Parathyroid adenoma (tissue), 2 donors: ENCODE data around the gene LPGAT1.

Experiments used
- H2AFZ ChIP-seq: fragments of 300-600 bp; sonication (generic); one replicate; pipeline ENCODE4 v1.7.0; 2017; ENCODE audit warnings: antibody characterized with exemption, mild to moderate bottlenecking
- H3K27ac ChIP-seq: fragments of 300-600 bp; sonication (generic); one replicate; pipeline ENCODE4 v1.7.0; 2017
- H3K27me3 ChIP-seq: fragments of 300-600 bp; sonication (generic); one replicate; pipeline ENCODE4 v1.7.0; 2017; ENCODE audit warnings: low read length; ENCODE audit not compliant: control insufficient read depth, insufficient read depth
- H3K36me3 ChIP-seq: fragments of 300-600 bp; sonication (generic); one replicate; pipeline ENCODE4 v1.7.0; 2017; ENCODE audit warnings: low read length; ENCODE audit not compliant: control insufficient read depth, insufficient read depth
- H3K4me1 ChIP-seq: fragments of 300-600 bp; sonication (generic); one replicate; pipeline ENCODE4 v1.7.0; 2017; ENCODE audit warnings: control low read depth
- H3K4me2 ChIP-seq: fragments of 300-600 bp; sonication (generic); one replicate; pipeline ENCODE4 v1.7.0; 2017; ENCODE audit warnings: low read length
- H3K4me3 ChIP-seq: fragments of 300-600 bp; sonication (generic); one replicate; pipeline ENCODE4 v1.7.0; 2017; ENCODE audit warnings: low read depth, low read length
- H3K79me2 ChIP-seq: fragments of 300-600 bp; sonication (generic); one replicate; pipeline ENCODE4 v1.7.0; 2017; ENCODE audit warnings: control low read depth
- H3K9ac ChIP-seq: fragments of 300-600 bp; sonication (generic); one replicate; pipeline ENCODE4 v1.7.0; 2017; ENCODE audit warnings: mild to moderate bottlenecking
- H3K9me3 ChIP-seq: fragments of 300-600 bp; sonication (generic); one replicate; pipeline ENCODE4 v1.7.0; 2017; ENCODE audit warnings: low read length; ENCODE audit not compliant: control insufficient read depth
- TF ChIP-seq, protein P1 (sequence below): fragments of 300-600 bp; sonication (generic); IDR thresholded peaks from one replicate; pipeline ENCODE4 v1.7.0; 2017; ENCODE audit warnings: antibody characterized with exemption, mild to moderate bottlenecking
- donor health status: primary hyperparathyroidism.

Gene LPGAT1

GRCh38 chr1:211811848-211812247, 18.7 kb downstream of the LPGAT1 start:
- Histone ChIP-seq H3K27me3 (no peaks in the 10 kb centered on the region), H3K36me3 (no peaks in the 10 kb centered on the region), H3K9ac (no peak overlapping the region), H3K79me2 (no peaks in the 10 kb centered on the region), H3K27ac (no peak overlapping the region), H2AFZ (no peak overlapping the region), H3K4me1 (no peaks in the 10 kb centered on the region), H3K4me2 (no peak overlapping the region), H3K9me3 (no peaks in the 10 kb centered on the region), H3K4me3 (no peak overlapping the region)
- TF ChIP-seq, protein P1, sequence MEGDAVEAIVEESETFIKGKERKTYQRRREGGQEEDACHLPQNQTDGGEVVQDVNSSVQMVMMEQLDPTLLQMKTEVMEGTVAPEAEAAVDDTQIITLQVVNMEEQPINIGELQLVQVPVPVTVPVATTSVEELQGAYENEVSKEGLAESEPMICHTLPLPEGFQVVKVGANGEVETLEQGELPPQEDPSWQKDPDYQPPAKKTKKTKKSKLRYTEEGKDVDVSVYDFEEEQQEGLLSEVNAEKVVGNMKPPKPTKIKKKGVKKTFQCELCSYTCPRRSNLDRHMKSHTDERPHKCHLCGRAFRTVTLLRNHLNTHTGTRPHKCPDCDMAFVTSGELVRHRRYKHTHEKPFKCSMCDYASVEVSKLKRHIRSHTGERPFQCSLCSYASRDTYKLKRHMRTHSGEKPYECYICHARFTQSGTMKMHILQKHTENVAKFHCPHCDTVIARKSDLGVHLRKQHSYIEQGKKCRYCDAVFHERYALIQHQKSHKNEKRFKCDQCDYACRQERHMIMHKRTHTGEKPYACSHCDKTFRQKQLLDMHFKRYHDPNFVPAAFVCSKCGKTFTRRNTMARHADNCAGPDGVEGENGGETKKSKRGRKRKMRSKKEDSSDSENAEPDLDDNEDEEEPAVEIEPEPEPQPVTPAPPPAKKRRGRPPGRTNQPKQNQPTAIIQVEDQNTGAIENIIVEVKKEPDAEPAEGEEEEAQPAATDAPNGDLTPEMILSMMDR: no peak

GRCh38 chr1:211811126-211811525, 19.4 kb downstream of the LPGAT1 start:
- Histone ChIP-seq H3K27me3 (no peaks in the 10 kb centered on the region), H3K36me3 (no peaks in the 10 kb centered on the region), H2AFZ (no peak overlapping the region), H3K79me2 (no peaks in the 10 kb centered on the region), H3K27ac (no peak overlapping the region), H3K9me3 (no peaks in the 10 kb centered on the region), H3K4me3 (no peak overlapping the region), H3K4me2 (no peak overlapping the region), H3K4me1 (no peaks in the 10 kb centered on the region), H3K9ac (no peak overlapping the region)
- TF ChIP-seq, protein P1: no peak

- H3K79me2 ChIP-seq: no peaks in the 10 kb centered on the region
- TF ChIP-seq, protein P1: no peak
- no peak overlapping the region for H3K9ac ChIP-seq
- no peak overlapping the region for H3K4me3 ChIP-seq
- H3K4me1 ChIP-seq: no peaks in the 10 kb centered on the region
- no peaks in the 10 kb centered on the region for H3K27me3 ChIP-seq
- no peaks in the 10 kb centered on the region for H3K36me3 ChIP-seq
- no peaks in the 10 kb centered on the region for H3K9me3 ChIP-seq
- H2AFZ ChIP-seq: no peak overlapping the region
- H3K27ac ChIP-seq: no peak overlapping the region
- H3K4me2 ChIP-seq: no peak overlapping the region
Measured at GRCh38 chr1:211808475-211808874, 22.1 kb downstream of the LPGAT1 start.

GRCh38 chr1:211804915-211805314, 25.6 kb downstream of the LPGAT1 start:
- Histone ChIP-seq H2AFZ (no peak overlapping the region), H3K9ac (no peak overlapping the region), H3K4me2 (no peak overlapping the region), H3K4me3 (no peak overlapping the region), H3K4me1 (no peaks in the 10 kb centered on the region), H3K79me2 (no peaks in the 10 kb centered on the region), H3K27me3 (no peaks in the 10 kb centered on the region), H3K9me3 (no peaks in the 10 kb centered on the region), H3K27ac (no peak overlapping the region), H3K36me3 (no peaks in the 10 kb centered on the region)
- TF ChIP-seq, protein P1: no peak

- Histone ChIP-seq H3K79me2 (no peaks in the 10 kb centered on the region), H3K9me3 (no peaks in the 10 kb centered on the region), H3K27me3 (no peaks in the 10 kb centered on the region), H3K9ac (no peak overlapping the region), H2AFZ (no peak overlapping the region), H3K4me3 (no peak overlapping the region), H3K4me2 (no peak overlapping the region), H3K4me1 (no peaks in the 10 kb centered on the region), H3K36me3 (no peaks in the 10 kb centered on the region), H3K27ac (no peak overlapping the region)
- TF ChIP-seq, protein P1: no peak
Measured at GRCh38 chr1:211800925-211801607, 29.5 kb downstream of the LPGAT1 start.
